GM12878 (cell line): ENCODE measurements around the gene PIK3R5. TPM values are rescaled to one million over a fixed set of nuclear protein-coding genes. Genes with fewer than 3 reads are reported as not detected.

Experiments used
- BACH1 ChIP-seq: fragments of 450-650 bp; IDR thresholded peaks from 2 replicates; pipeline ENCODE4 v1.6.1; 2017; ENCODE audit warnings: mild to moderate bottlenecking, borderline replicate concordance
- HDGF ChIP-seq: fragments of 450-650 bp; IDR thresholded peaks from 2 replicates; pipeline ENCODE4 v1.6.1; 2016; ENCODE audit warnings: antibody characterized with exemption
- POLR2A ChIP-seq: IDR thresholded peaks from 2 replicates; pipeline ENCODE4 v1.6.1; 2011; ENCODE audit warnings: low read depth, mild to moderate bottlenecking, low read length
- RFX5 ChIP-seq: IDR thresholded peaks from 2 replicates; pipeline ENCODE4 v1.6.1; 2011; ENCODE audit warnings: low read depth, low read length, improper control_type of control experiment
- SMARCA5 ChIP-seq: fragments of 450-650 bp; IDR thresholded peaks from 2 replicates; pipeline ENCODE4 v1.6.1; 2017; ENCODE audit warnings: mild to moderate bottlenecking
- SREBF2 ChIP-seq: IDR thresholded peaks from 2 replicates; pipeline ENCODE4 v1.6.1; 2012; ENCODE audit warnings: mild to moderate bottlenecking, low read length
- STAT3 ChIP-seq: IDR thresholded peaks from 2 replicates; pipeline ENCODE4 v1.6.1; 2011; ENCODE audit warnings: low read depth, low read length, improper control_type of control experiment
- TBL1XR1 ChIP-seq: IDR thresholded peaks from 2 replicates; pipeline ENCODE4 v1.6.1; 2012; ENCODE audit warnings: low read depth, low read length, improper control_type of control experiment
- YBX1 ChIP-seq: fragments of 450-650 bp; IDR thresholded peaks from 2 replicates; pipeline ENCODE4 v1.6.1; 2016; ENCODE audit warnings: antibody characterized with exemption
- ZNF207 ChIP-seq: fragments of 450-650 bp; IDR thresholded peaks from 2 replicates; pipeline ENCODE4 v1.6.1; 2014; ENCODE audit warnings: antibody characterized with exemption, mild to moderate bottlenecking, borderline replicate concordance
- ZNF24 ChIP-seq: fragments of 450-650 bp; IDR thresholded peaks from 2 replicates; pipeline ENCODE4 v1.6.1; 2017; ENCODE audit warnings: antibody characterized with exemption, mild to moderate bottlenecking
- polyA plus RNA-seq, 11 experiments: library from polyadenylated mRNA; depleted of rRNA in 4 of 11; unstranded in 6 of 11; stranded (reverse) in 5 of 11; fragments of >200 nt; fragmentation: Nextera tagmentation in 4 of 11; fragmentation: Illumina TruSeq in 1 of 11; extraction: Ambion mirVana in 4 of 11; extraction: Trizol in 1 of 11; gene quantifications; 1 replicate in 1 of 11; 2 replicates in 10 of 11; pipeline versions ENCODE4 v1.2.1 to v1.2.3, GENCODE V29; 2011 to 2016; ENCODE audit warnings: inconsistent platforms in 2 of 11, missing spikeins in 2 of 11, low read depth in 1 of 11
- total RNA-seq, 4 experiments: library from RNA; depleted of rRNA in 3 of 4; stranded (reverse); fragments of >200 nt in 3 of 4; fragmentation: Illumina TruSeq in 1 of 4; extraction: Trizol in 1 of 4; gene quantifications; 2 replicates each; pipeline versions ENCODE4 v1.2.1 to v1.2.3, GENCODE V29; 2013 to 2021
- TF ChIP-seq, protein P1 (sequence below): fragments of 450-650 bp; IDR thresholded peaks from 2 replicates; pipeline ENCODE4 v1.6.1; 2017; ENCODE audit warnings: mild to moderate bottlenecking, moderate library complexity
- TF ChIP-seq, protein P2 (sequence below): fragments of 450-650 bp; formaldehyde crosslinking; IDR thresholded peaks from 2 replicates; pipeline ENCODE4 v1.5.0; 2022; ENCODE audit warnings: mild to moderate bottlenecking, missing genetic modification characterization
- TF ChIP-seq, protein P3 (sequence below): IDR thresholded peaks from 2 replicates; pipeline ENCODE4 v1.6.1; 2012; ENCODE audit warnings: low read length, inconsistent platforms

The PIK3R5 gene
- total and polyA plus RNA-seq, 10 of the 15 experiments (the other 5 are each of a cell fraction or from before 2014, with no cell fraction given) = 9.5 to 50.8 (median 35.5) TPM

- TF ChIP-seq, protein P1, sequence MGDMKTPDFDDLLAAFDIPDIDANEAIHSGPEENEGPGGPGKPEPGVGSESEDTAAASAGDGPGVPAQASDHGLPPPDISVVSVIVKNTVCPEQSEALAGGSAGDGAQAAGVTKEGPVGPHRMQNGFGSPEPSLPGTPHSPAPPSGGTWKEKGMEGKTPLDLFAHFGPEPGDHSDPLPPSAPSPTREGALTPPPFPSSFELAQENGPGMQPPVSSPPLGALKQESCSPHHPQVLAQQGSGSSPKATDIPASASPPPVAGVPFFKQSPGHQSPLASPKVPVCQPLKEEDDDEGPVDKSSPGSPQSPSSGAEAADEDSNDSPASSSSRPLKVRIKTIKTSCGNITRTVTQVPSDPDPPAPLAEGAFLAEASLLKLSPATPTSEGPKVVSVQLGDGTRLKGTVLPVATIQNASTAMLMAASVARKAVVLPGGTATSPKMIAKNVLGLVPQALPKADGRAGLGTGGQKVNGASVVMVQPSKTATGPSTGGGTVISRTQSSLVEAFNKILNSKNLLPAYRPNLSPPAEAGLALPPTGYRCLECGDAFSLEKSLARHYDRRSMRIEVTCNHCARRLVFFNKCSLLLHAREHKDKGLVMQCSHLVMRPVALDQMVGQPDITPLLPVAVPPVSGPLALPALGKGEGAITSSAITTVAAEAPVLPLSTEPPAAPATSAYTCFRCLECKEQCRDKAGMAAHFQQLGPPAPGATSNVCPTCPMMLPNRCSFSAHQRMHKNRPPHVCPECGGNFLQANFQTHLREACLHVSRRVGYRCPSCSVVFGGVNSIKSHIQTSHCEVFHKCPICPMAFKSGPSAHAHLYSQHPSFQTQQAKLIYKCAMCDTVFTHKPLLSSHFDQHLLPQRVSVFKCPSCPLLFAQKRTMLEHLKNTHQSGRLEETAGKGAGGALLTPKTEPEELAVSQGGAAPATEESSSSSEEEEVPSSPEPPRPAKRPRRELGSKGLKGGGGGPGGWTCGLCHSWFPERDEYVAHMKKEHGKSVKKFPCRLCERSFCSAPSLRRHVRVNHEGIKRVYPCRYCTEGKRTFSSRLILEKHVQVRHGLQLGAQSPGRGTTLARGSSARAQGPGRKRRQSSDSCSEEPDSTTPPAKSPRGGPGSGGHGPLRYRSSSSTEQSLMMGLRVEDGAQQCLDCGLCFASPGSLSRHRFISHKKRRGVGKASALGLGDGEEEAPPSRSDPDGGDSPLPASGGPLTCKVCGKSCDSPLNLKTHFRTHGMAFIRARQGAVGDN = peak; percentile 84
- TF ChIP-seq, protein P2, sequence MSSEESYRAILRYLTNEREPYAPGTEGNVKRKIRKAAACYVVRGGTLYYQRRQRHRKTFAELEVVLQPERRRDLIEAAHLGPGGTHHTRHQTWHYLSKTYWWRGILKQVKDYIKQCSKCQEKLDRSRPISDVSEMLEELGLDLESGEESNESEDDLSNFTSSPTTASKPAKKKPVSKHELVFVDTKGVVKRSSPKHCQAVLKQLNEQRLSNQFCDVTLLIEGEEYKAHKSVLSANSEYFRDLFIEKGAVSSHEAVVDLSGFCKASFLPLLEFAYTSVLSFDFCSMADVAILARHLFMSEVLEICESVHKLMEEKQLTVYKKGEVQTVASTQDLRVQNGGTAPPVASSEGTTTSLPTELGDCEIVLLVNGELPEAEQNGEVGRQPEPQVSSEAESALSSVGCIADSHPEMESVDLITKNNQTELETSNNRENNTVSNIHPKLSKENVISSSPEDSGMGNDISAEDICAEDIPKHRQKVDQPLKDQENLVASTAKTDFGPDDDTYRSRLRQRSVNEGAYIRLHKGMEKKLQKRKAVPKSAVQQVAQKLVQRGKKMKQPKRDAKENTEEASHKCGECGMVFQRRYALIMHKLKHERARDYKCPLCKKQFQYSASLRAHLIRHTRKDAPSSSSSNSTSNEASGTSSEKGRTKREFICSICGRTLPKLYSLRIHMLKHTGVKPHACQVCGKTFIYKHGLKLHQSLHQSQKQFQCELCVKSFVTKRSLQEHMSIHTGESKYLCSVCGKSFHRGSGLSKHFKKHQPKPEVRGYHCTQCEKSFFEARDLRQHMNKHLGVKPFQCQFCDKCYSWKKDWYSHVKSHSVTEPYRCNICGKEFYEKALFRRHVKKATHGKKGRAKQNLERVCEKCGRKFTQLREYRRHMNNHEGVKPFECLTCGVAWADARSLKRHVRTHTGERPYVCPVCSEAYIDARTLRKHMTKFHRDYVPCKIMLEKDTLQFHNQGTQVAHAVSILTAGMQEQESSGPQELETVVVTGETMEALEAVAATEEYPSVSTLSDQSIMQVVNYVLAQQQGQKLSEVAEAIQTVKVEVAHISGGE (CRISPR knock-in tag) = no peak
- TF ChIP-seq RFX5 (no peak), STAT3 (no peak), YBX1 (no peak), ZNF207 (no peak), ZNF24 (no peak), POLR2A (peak; percentile 51), SMARCA5 (no peak), SREBF2 (no peak), HDGF (no peak), TBL1XR1 (0 out of 2 replicates have a peak, but pooled peaks have one; percentile 30), BACH1 (0 out of 2 replicates have a peak, but pooled peaks have one; percentile 11)
- TF ChIP-seq, protein P3, sequence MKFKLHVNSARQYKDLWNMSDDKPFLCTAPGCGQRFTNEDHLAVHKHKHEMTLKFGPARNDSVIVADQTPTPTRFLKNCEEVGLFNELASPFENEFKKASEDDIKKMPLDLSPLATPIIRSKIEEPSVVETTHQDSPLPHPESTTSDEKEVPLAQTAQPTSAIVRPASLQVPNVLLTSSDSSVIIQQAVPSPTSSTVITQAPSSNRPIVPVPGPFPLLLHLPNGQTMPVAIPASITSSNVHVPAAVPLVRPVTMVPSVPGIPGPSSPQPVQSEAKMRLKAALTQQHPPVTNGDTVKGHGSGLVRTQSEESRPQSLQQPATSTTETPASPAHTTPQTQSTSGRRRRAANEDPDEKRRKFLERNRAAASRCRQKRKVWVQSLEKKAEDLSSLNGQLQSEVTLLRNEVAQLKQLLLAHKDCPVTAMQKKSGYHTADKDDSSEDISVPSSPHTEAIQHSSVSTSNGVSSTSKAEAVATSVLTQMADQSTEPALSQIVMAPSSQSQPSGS = peak; percentile 44; the same call in 1 of the 2 replicates
Measured at GRCh38 chr17:8856869-8857575, 108.5 kb downstream of the PIK3R5 start (continued).
